ENCODE measurements around the gene CNTN2. TPM values are rescaled to one million over a fixed set of nuclear protein-coding genes. Genes with fewer than 3 reads are reported as not detected.

Gene CNTN2
- total and polyA plus RNA-seq, 2 of the 8 experiments (the other 6 are each of a cell fraction or from before 2014, with no cell fraction given), result 1.2 to 3.9 TPM

GRCh38 chr1:205082431-205082830 is 39.4 kb downstream of the CNTN2 start (continued):
- TF ChIP-seq MAFK (IDR thresholded peaks at IDR 0.05; ENCODE audit: low read depth, low read length) (no peak), JUND (IDR thresholded peaks at IDR 0.05; ENCODE audit: low read length) (no peak), SIRT6 (IDR thresholded peaks at IDR 0.05; ENCODE audit: low read length) (no peak), ATF3 (IDR thresholded peaks at IDR 0.05; ENCODE audit: insufficient read depth, low read depth, low read length) (no peak)

All from H1 (cell line).